Neural crest cell (in vitro differentiated cells): Measurements from ENCODE around the gene LSAMP. TPM values are rescaled to one million over a fixed set of nuclear protein-coding genes. Genes with fewer than 3 reads are reported as not detected.

Experiments used
- DNase-seq: peaks from one replicate; pipeline ENCODE4 v3.0.0; 2021; ENCODE audit warnings: low read depth, mixed read lengths, low spot score
- H3K27ac Mint-ChIP-seq: one replicate; pipeline ENCODE4 v1.8.0; 2021; ENCODE audit warnings: mild to moderate bottlenecking, mixed read lengths; ENCODE audit not compliant: unreplicated experiment
- H3K27me3 Mint-ChIP-seq: 2 replicates; pipeline ENCODE4 v1.8.0; 2021; ENCODE audit warnings: low read depth, mild to moderate bottlenecking, mixed read lengths
- H3K36me3 Mint-ChIP-seq: 2 replicates; pipeline ENCODE4 v1.8.0; 2021; ENCODE audit warnings: low read depth, mild to moderate bottlenecking, mixed read lengths
- H3K4me1 Mint-ChIP-seq: 2 replicates; pipeline ENCODE4 v1.8.0; 2021; ENCODE audit warnings: mixed read lengths
- H3K4me3 Mint-ChIP-seq: one replicate; pipeline ENCODE4 v1.8.0; 2021; ENCODE audit warnings: mild to moderate bottlenecking, mixed read lengths
- H3K9me3 Mint-ChIP-seq: 2 replicates; pipeline ENCODE4 v1.8.0; 2021; ENCODE audit warnings: mixed read lengths
- total RNA-seq: library from RNA; stranded (reverse); gene quantifications from 2 replicates; pipeline ENCODE4 v1.2.1, GENCODE V29; 2021
- TF ChIP-seq, protein P1 (sequence below): fragments of 200-600 bp; sonication (generic); conservative IDR thresholded peaks from 2 replicates; pipeline ENCODE4 v1.5.0; 2021; ENCODE audit warnings: antibody characterized with exemption, mild to moderate bottlenecking

Gene LSAMP
- total RNA-seq, 1 donor from 2014 or later = 36.7 TPM

DNA sequence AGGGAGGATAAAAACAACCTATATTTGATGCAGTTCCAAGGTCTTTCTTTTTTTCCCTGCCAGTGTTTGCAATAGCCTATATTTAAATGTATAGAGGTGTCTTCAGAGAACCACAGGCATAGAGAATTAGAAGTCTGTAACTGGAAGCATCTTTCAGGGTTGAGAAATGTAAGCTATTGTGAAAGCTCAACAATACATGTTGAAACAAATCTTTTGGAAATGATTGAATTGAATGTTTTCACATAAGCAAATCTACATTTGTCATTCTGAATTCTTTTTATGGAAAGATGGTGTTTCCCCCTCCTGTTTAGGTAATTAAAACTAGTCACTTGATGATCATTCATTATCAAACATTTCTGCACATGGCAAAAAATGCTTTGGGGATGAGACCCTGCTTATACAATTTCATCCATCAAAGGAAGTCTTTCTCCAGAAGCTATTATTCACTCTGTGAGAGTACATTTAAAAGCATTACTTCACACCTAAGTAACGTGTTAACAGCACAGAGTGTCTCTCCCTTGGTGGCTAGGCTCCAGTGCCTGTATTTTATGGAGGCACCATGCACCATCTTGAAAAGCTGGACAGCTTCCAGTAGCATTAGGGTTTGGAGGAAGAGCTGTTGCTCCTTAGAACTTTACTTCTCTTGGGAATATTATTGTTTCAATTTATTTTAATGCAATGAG is 406.2 kb downstream of the LSAMP start:
- peaks cover 24% of the 10 kb centered on the region for H3K4me1 Mint-ChIP-seq
- H3K4me3 Mint-ChIP-seq = no peak overlapping the region
- no peaks in the 10 kb centered on the region for H3K9me3 Mint-ChIP-seq
- TF ChIP-seq, protein P1, sequence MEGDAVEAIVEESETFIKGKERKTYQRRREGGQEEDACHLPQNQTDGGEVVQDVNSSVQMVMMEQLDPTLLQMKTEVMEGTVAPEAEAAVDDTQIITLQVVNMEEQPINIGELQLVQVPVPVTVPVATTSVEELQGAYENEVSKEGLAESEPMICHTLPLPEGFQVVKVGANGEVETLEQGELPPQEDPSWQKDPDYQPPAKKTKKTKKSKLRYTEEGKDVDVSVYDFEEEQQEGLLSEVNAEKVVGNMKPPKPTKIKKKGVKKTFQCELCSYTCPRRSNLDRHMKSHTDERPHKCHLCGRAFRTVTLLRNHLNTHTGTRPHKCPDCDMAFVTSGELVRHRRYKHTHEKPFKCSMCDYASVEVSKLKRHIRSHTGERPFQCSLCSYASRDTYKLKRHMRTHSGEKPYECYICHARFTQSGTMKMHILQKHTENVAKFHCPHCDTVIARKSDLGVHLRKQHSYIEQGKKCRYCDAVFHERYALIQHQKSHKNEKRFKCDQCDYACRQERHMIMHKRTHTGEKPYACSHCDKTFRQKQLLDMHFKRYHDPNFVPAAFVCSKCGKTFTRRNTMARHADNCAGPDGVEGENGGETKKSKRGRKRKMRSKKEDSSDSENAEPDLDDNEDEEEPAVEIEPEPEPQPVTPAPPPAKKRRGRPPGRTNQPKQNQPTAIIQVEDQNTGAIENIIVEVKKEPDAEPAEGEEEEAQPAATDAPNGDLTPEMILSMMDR = no peak
- DNase-seq = no peak
- H3K27me3 Mint-ChIP-seq = no peaks in the 10 kb centered on the region
- no peaks in the 10 kb centered on the region for H3K36me3 Mint-ChIP-seq
- H3K27ac Mint-ChIP-seq = no peak overlapping the region

DNA sequence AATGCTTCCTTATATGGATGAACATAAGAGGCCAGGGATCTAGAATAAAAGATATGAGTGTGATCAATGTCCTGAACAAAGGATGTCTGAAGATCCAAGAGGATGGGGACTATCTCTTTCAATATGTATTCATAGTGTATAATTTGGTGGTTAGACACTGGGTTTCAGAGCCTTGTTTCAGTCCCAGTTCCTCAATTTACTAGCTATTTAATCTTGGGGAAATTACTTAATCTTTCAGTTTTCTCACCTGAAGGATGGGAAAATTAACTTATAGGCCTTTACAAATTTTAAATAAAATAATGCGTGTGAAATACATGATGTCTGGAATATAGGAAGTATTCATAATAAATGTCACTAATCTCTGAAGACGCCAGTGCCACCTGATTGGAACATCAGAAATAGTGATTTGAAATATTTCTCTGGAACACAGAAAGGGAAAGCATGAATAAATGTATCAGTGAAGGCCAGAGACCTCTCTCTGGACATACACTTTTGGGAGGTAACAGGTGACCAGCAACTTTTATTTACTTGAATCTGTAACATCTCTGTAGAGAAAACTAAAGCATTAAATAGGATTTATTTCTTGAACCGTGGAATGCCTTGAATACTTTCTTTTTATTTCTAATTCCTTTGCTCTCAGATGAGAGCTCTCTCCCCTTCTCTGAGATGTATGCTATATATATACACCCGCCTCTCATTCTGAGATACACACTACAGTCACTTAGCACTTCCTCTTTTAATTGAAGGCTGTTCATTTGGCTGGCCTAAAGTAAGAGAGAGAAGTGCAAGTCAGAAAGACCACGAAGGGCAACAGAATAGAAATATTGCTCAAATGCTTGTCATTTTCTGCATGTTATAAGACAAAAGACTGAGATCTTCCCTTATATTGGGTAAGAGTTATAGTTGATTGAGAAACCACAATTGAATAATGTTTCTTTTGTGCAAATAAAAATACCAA is 407.1 kb downstream of the LSAMP start:
- no peak for DNase-seq
- Mint-ChIP-seq H3K27me3 (no peaks in the 10 kb centered on the region), H3K4me3 (no peak overlapping the region)

DNA sequence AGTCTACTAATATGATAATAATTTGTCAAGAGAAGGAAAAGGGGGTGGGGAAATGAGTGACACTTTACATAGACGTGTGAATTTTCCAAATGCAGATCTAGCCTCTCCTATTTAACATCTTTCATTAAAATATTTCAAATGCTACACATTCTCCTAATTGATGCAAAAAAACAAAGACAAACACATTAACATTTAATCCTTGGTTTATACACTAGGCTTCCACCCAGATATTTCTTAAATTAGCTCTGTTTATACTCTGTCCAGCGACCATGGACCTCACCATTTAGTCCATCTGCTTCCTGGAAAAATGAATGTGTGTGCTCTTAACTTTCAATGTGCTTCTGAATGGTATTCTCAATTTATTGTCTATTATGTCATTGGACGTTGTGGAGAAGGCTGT is 409.9 kb downstream of the LSAMP start:
- Mint-ChIP-seq H3K36me3 (no peaks in the 10 kb centered on the region), H3K9me3 (peaks cover 2% of the 10 kb centered on the region), H3K4me3 (no peak overlapping the region), H3K4me1 (peaks cover 35% of the 10 kb centered on the region), H3K27me3 (no peaks in the 10 kb centered on the region), H3K27ac (no peak overlapping the region)
- TF ChIP-seq, protein P1 = no peak
- no peak for DNase-seq

More for the DNA sequence above, 407.1 kb downstream of the LSAMP start:
- no peaks in the 10 kb centered on the region for H3K9me3 Mint-ChIP-seq
- no peak overlapping the region for H3K27ac Mint-ChIP-seq
- TF ChIP-seq, protein P1 = no peak
- H3K4me1 Mint-ChIP-seq = peaks cover 33% of the 10 kb centered on the region
- no peaks in the 10 kb centered on the region for H3K36me3 Mint-ChIP-seq

DNA sequence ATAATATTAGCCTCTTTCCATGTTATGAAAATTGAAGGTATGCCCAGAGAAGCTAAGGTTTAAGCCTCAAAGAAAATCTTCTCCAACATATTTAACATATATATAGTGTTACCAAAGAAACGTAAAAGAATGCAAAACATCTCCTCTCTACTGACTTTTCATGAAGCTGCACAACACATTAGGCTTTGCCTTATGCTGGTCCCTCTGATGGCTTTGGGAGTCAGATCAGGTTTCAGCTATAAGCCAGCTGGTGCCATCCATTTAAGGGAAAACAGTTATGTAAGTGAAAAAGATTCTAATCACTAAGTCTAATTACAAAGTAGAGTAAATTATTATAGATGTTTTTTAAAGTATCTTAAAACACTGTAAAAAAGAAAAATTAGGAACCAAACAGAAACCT is 410.5 kb downstream of the LSAMP start:
- H3K4me3 Mint-ChIP-seq = no peak overlapping the region

DNA sequence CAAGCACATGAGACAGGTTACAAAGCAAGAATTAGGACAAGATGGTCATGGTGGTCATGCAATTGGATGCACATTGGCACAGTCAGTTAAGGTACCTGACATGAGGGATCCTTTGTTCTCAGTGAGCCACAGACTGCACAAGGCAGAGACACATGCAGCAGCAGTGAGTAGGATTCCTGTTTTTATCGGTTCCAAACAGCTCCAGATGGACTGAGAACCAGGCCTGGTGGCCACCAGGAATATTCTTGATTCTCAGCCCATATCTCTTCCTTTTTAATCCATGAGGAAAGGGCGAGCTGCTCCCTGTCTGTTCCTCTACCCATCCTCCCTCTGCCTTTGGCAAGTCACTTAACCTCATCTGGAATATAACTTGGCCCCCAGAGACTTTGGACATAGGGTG is 411.2 kb downstream of the LSAMP start:
- no peak for DNase-seq
- no peaks in the 10 kb centered on the region for H3K36me3 Mint-ChIP-seq
- no peak overlapping the region for H3K27ac Mint-ChIP-seq
- peaks cover 2% of the 10 kb centered on the region for H3K9me3 Mint-ChIP-seq
- no peaks in the 10 kb centered on the region for H3K27me3 Mint-ChIP-seq
- TF ChIP-seq, protein P1 = no peak
- peaks cover 30% of the 10 kb centered on the region for H3K4me1 Mint-ChIP-seq
- H3K4me3 Mint-ChIP-seq = no peak overlapping the region

More for the DNA sequence above, 410.5 kb downstream of the LSAMP start:
- Mint-ChIP-seq H3K27me3 (no peaks in the 10 kb centered on the region), H3K4me1 (peaks cover 30% of the 10 kb centered on the region), H3K9me3 (peaks cover 2% of the 10 kb centered on the region), H3K27ac (no peak overlapping the region), H3K36me3 (no peaks in the 10 kb centered on the region)
- TF ChIP-seq, protein P1 = no peak
- DNase-seq = no peak
